Activated T-cell treated with anti-CD3 and anti-CD28 coated beads, Interleukin-2, amount 50 U/mL, for 4 hours (primary cell): ENCODE results near the gene CPTP. TPM values are rescaled to one million over a fixed set of nuclear protein-coding genes. Genes with fewer than 3 reads are reported as not detected.

Experiments
- ATAC-seq, 2 donors: fragments of 200-7000 bp; cut with Tn5 transposase; one replicate each; pipeline ENCODE4 v1.10.0; 2021
- DNase-seq: peaks from one replicate; pipeline ENCODE4 v3.0.0-alpha.2; 2020
- H3K27me3 Mint-ChIP-seq: one replicate; pipeline ENCODE4 v1.8.0; 2021; ENCODE audit warnings: low read depth, mixed read lengths
- H3K36me3 Mint-ChIP-seq: one replicate; pipeline ENCODE4 v1.8.0; 2022; ENCODE audit warnings: mixed read lengths; ENCODE audit not compliant: insufficient read depth
- H3K4me1 Mint-ChIP-seq: one replicate; pipeline ENCODE4 v1.8.0; 2021; ENCODE audit warnings: low read depth, mixed read lengths
- H3K4me3 Mint-ChIP-seq: one replicate; pipeline ENCODE4 v1.8.0; 2021; ENCODE audit warnings: mild to moderate bottlenecking, moderate library complexity, mixed read lengths
- H3K9me3 Mint-ChIP-seq: one replicate; pipeline ENCODE4 v1.8.0; 2021; ENCODE audit warnings: mixed read lengths
- total RNA-seq, 3 donors: library from RNA; stranded (reverse); gene quantifications; one replicate each; pipeline ENCODE4 v1.2.1, GENCODE V29; 2021

CPTP gene
- total RNA-seq, 3 donors from 2014 or later = 16.0 to 18.4 (median 18.1) TPM

- H3K4me3 Mint-ChIP-seq = peak overlapping the region; percentile 89
- no peak for ATAC-seq
- H3K4me1 Mint-ChIP-seq = peaks cover 23% of the 10 kb centered on the region
- H3K9me3 Mint-ChIP-seq = no peaks in the 10 kb centered on the region
- no peaks in the 10 kb centered on the region for H3K27me3 Mint-ChIP-seq
- H3K36me3 Mint-ChIP-seq = peaks cover 2% of the 10 kb centered on the region
- DNase-seq = no peak
Observed at GRCh38 chr1:1373051-1373814, 48.6 kb downstream of the CPTP start.

- DNase-seq (no peak), ATAC-seq (no peak)
- no peaks in the 10 kb centered on the region for H3K9me3 Mint-ChIP-seq
- peak overlapping the region; percentile 89 for H3K4me3 Mint-ChIP-seq
- H3K36me3 Mint-ChIP-seq = peaks cover 2% of the 10 kb centered on the region
- H3K4me1 Mint-ChIP-seq = peaks cover 23% of the 10 kb centered on the region
- H3K27me3 Mint-ChIP-seq = no peaks in the 10 kb centered on the region
Observed at GRCh38 chr1:1373815-1374588, 49.4 kb downstream of the CPTP start.

- peaks cover 2% of the 10 kb centered on the region for H3K36me3 Mint-ChIP-seq
- no peak for DNase-seq
Observed at GRCh38 chr1:1374589-1374928, 50.0 kb downstream of the CPTP start.

GRCh38 chr1:1374929-1375662 is 50.5 kb downstream of the CPTP start, which contains the start of gene AURKAIP1:
AURKAIP1 (minus strand) TSS chr1:1375207; CDS start chr1:1374756, 451 bp downstream.
- peak; percentile 92 for DNase-seq
- Mint-ChIP-seq H3K27me3 (no peaks in the 10 kb centered on the region), H3K9me3 (no peaks in the 10 kb centered on the region), H3K36me3 (peaks cover 2% of the 10 kb centered on the region), H3K4me1 (peaks cover 23% of the 10 kb centered on the region), H3K4me3 (peak within 1 kb of the TSS; percentile 89)
- peak; percentile 96 to 97 for ATAC-seq

More at GRCh38 chr1:1374589-1374928, 50.0 kb downstream of the CPTP start:
- Mint-ChIP-seq H3K27me3 (no peaks in the 10 kb centered on the region), H3K4me1 (peaks cover 23% of the 10 kb centered on the region), H3K9me3 (no peaks in the 10 kb centered on the region), H3K4me3 (peak overlapping the region; percentile 89)
- ATAC-seq = peak in 1 of 2 donors; percentile 0

GRCh38 chr1:1376551-1377226 is 52.1 kb downstream of the CPTP start:
- H3K4me3 Mint-ChIP-seq = peak overlapping the region; percentile 66
- peaks cover 19% of the 10 kb centered on the region for H3K4me1 Mint-ChIP-seq
- no peaks in the 10 kb centered on the region for H3K27me3 Mint-ChIP-seq
- H3K36me3 Mint-ChIP-seq = peaks cover 2% of the 10 kb centered on the region
- H3K9me3 Mint-ChIP-seq = no peaks in the 10 kb centered on the region
- DNase-seq (no peak), ATAC-seq (no peak)

GRCh38 chr1:1377540-1378205 is 53.1 kb downstream of the CPTP start:
- H3K27me3 Mint-ChIP-seq = no peaks in the 10 kb centered on the region
- no peaks in the 10 kb centered on the region for H3K9me3 Mint-ChIP-seq
- H3K4me3 Mint-ChIP-seq = no peak overlapping the region
- DNase-seq (no peak), ATAC-seq (no peak)
- peaks cover 13% of the 10 kb centered on the region for H3K4me1 Mint-ChIP-seq
- peaks cover 2% of the 10 kb centered on the region for H3K36me3 Mint-ChIP-seq

Other genes with a start within 250 kb of the CPTP start
- 10 to 100 TPM; 22.3 to 27.6 (median 26.8) TPM for gene C1orf159, start 208.7 kb upstream of the CPTP start, total RNA-seq
- not detected for gene TTLL10, start 150.9 kb upstream of the CPTP start, total RNA-seq
- gene TNFRSF18, start 118.2 kb upstream of the CPTP start, total RNA-seq = 100 to 1,000 TPM; 102 to 212 (median 155) TPM
- gene TNFRSF4, start 110.6 kb upstream of the CPTP start, total RNA-seq = 100 to 1,000 TPM; 480 to 735 (median 495) TPM
- gene SDF4, start 92.8 kb upstream of the CPTP start, total RNA-seq = 100 to 1,000 TPM; 191 to 242 (median 193) TPM
- 10 to 100 TPM; 38.0 to 40.8 (median 39.0) TPM for gene B3GALT6, start 92.6 kb upstream of the CPTP start, total RNA-seq
- 1 to 10 TPM; 1.6 to 2.2 (median 2.1) TPM for gene C1QTNF12, start 78.1 kb upstream of the CPTP start, total RNA-seq
- 10 to 100 TPM; 89.3 to 93.6 (median 91.2) TPM for gene UBE2J2, start 50.9 kb upstream of the CPTP start, total RNA-seq
- 1 to 10 TPM; 2.8 to 3.9 (median 3.2) TPM for gene SCNN1D, start 44.4 kb upstream of the CPTP start, total RNA-seq
- 10 to 100 TPM; 28.4 to 37.6 (median 30.1) TPM for gene ACAP3, start 16.9 kb upstream of the CPTP start, total RNA-seq
- gene PUSL1, start 16.2 kb upstream of the CPTP start, total RNA-seq = 10 to 100 TPM; 38.9 to 40.7 (median 39.5) TPM
- gene INTS11, start 142 bp upstream of the CPTP start, total RNA-seq = 100 to 1,000 TPM; 164 to 181 (median 172) TPM
- gene TAS1R3, start 6.5 kb downstream of the CPTP start, total RNA-seq = under 1 TPM; 0.15 to 0.29 (median 0.19) TPM
- 10 to 100 TPM; 70.7 to 74.6 (median 72.1) TPM for gene DVL1, start 24.6 kb downstream of the CPTP start, total RNA-seq
- under 1 TPM; 0.41 to 0.53 (median 0.47) TPM for gene MXRA8, start 33.8 kb downstream of the CPTP start, total RNA-seq
- gene AURKAIP1, start 50.4 kb downstream of the CPTP start, total RNA-seq = 100 to 1,000 TPM; 218 to 244 (median 220) TPM
- gene CCNL2, start 74.5 kb downstream of the CPTP start, total RNA-seq = 100 to 1,000 TPM; 112 to 127 (median 118) TPM
- gene MRPL20, start 82.5 kb downstream of the CPTP start, total RNA-seq = 100 to 1,000 TPM; 254 to 300 (median 271) TPM
- under 1 TPM in 1 of 3 donors, not detected in 2; 0.15 TPM for gene ANKRD65, start 96.5 kb downstream of the CPTP start, total RNA-seq
- gene VWA1, start 110.9 kb downstream of the CPTP start, total RNA-seq = under 1 TPM; 0.18 to 0.58 (median 0.19) TPM
- gene ATAD3C, start 124.9 kb downstream of the CPTP start, total RNA-seq = 1 to 10 TPM in 1 of 3 donors, under 1 TPM in 2; 0.33 to 1.1 (median 0.74) TPM
- gene ATAD3B, start 147.0 kb downstream of the CPTP start, total RNA-seq = 100 to 1,000 TPM; 193 to 208 (median 194) TPM
- gene ATAD3A, start 187.4 kb downstream of the CPTP start, total RNA-seq = 100 to 1,000 TPM; 151 to 180 (median 154) TPM
- gene TMEM240, start 215.8 kb downstream of the CPTP start, total RNA-seq = under 1 TPM in 2 of 3 donors, not detected in 1; 0.46 to 0.63 TPM